HG03558 (cell line): ENCODE data around the gene SUN1.

ENCODE experiments used
- ATAC-seq: cut with Tn5 transposase; IDR thresholded peaks from one replicate; pipeline ENCODE4 v1.9.1; 2021; ENCODE audit warnings: moderate number of reproducible peaks; ENCODE audit not compliant: unreplicated experiment; ENCODE audit errors: extremely low read depth

The SUN1 gene

DNA sequence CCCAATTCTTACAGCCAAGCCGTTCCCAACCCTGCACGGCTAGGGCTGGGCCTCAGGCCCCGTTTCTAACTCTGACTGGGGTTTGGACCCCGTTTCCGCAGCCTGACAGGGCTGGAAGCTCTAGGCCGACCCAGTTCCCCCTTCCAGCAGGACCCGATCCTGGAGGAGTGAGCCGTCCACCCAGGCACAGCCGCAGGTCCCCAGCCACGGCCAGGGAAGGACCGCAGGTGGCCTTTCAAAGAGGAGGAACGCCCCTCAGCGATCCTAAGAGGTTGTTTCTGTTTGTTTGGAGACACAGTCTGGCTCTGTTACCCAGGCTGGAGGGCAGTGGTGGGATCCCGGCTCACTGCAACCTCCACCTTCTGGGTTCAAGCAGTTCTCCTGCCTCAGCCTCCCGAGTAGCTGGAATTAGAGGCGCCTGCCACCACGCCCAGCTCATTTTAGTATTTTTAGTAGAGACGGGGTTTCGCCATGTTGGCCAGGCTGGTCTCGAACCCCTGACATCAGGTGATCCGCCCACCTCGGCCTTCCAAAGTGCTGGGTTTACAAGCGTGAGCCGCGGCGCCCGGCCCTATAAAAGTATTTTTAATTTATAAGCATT is 43.3 kb downstream of the SUN1 start:
- no peak for ATAC-seq

DNA sequence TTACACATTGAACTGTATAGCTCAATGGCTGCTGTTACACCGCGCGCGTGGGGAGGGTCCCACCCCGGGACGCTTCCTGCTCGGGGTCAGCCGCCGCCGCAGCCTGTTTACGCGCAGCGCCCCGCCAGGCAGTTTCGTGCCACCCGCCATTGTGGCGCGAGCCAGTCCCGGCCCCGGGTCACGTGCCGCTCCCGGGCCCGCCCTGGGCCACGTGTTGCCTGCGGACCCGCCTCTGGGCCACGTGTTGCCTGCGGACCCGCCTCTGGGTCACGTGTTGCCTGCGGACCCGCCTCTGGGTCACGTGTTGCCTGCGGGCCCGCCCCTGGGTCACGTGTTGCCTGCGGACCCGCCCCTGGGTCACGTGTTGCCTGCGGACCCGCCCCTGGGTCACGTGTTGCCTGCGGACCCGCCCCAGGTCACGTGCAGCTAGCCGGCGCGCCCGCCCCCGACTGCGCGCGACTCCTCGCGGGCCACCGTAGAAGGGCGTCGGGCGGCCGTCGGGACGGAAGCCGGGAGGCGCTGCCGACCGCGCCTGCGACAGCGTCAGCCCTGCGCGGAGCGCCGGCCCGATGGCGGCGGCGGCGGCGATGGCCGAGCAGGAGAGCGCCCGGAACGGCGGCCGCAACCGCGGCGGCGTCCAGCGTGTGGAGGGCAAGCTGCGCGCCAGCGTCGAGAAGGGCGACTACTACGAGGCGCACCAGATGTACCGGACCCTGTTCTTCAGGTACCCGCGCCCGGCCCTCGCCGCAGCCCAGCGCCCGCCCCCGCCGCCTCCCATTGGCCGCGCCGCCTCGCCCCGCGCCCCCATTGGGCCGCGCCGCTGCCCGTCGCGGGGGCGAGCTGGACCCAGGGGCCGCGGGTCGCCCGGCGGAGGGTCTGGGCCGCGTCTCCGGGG is 44.0 kb downstream of the SUN1 start, which contains the start of gene GET4:
Gene GET4, plus strand, starts transcription at position 478 of the 895 bp plus-strand sequence. Its CDS starts 92 bp downstream, at position 570.
- ATAC-seq, result peak; percentile 47

DNA sequence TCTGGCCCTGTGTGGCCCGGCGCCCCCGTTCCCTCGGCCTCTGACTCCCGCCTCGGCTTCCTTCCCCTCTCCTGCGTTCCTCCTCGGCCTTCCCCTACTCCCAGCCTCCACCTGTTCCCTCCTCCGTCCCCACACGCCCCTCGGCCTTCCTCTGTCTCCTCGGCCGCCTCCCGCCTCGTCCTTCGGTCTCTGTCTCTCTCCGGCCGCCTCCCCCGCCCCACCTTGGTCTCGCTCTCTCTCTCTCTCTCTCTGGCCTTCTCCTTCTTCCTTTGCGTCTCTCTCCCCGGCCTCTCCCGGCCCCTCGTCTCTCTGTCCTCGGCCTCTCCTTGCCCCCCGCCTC is 44.7 kb downstream of the SUN1 start:
- no peak for ATAC-seq

DNA sequence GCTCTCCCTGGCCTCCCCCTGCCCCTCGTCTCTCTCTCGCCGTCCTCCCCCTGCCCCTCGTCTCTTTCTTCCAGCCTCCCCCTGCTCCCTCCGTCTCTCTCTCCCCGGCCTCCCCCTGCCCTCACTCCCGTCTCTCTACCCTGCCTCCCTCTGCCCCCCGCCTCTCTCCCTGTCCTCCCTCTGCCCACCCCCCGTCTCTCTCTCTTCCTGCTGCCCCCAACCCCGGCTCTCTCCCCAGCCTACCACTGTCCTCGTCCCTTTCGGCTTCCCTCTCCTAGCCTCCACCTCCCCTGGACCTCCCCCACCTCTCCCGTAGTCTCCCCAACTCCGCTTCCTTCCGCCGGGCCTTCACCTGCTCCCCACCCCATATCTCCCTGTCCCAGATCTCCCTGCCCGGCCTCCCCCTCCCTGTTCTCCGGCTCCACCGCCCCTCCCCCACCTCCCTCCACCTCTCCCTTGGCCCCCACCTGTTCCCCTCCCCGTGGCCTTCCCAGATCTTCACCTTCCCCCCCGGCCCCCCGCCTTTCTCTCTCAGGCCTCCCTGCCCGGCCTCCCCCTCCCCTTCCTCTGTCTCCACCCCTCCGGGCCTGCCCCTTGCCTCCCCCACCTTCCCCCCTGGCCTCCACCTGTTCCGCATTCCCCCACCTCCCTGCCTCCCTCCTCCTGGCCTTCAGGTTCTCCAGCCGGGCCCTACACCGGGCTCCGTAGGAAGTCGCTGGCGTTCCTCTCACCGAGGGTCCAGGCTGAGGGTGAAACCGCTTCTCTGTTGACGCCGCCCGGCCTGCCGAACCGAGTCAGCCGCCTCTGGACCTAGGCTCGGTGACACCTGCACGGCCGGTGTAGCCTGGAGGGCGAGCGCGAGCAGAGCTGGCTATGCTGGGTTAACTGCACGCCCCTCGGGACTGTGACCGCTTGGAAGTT is 45.3 kb downstream of the SUN1 start:
- no peak for ATAC-seq

DNA sequence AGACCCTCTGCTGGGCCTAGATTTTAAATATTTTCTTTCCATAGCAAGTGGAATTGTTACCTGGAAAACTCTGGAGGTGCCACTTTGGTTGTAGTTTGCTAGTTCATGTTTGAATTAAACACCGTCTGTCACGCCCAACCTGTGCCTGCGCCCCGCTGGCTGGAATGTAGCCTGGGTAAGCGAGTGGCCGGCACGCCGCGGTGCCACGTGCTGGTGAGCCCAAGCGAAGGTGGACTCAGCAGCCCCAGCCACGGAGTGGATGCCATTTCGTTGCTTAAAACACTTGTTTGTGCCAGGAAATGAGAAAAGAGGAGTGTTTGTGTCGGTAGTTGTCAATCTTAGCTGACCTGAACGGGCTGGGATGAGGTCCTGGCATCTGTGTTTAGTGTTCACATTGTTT is 46.8 kb downstream of the SUN1 start:
- no peak for ATAC-seq

DNA sequence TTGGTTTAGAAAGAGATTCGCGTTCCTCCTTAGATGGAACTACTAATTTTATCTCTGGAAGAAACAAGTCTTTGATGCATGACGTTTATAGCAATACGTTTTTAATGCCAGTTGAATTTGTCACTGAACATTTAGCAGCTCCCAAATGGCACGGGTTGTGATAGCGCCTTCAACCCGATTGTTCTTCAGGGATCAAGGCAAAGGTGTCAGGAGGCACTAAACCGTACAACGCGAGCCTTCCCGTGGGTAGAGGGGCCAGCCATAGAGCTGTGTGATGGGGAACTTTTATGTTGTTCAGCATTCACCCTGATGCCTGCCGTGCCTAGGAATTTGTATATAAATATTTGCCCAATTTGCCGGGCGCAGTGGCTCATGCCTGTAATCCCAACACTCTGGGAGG is 47.4 kb downstream of the SUN1 start:
- ATAC-seq, result no peak

DNA sequence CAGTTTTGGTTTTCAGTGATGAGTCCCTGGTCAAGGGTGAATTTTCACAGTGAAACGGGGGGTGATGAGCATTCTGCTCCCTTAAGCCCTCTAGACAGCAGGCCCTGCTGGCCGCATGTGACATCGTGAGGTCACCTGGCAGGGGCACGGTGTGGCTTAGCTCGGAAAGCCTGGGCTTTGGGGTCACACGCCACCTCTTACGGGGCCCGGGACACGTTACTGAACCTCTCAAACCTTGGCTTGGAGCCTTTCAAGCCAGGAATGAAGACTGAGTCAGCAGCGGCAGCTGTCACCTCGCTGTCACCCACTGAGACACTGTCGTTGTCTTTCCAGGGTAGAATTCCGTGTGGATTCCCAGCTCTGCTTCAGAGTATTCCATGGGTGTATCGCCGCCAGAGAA is 48.2 kb downstream of the SUN1 start:
- ATAC-seq, result no peak

DNA sequence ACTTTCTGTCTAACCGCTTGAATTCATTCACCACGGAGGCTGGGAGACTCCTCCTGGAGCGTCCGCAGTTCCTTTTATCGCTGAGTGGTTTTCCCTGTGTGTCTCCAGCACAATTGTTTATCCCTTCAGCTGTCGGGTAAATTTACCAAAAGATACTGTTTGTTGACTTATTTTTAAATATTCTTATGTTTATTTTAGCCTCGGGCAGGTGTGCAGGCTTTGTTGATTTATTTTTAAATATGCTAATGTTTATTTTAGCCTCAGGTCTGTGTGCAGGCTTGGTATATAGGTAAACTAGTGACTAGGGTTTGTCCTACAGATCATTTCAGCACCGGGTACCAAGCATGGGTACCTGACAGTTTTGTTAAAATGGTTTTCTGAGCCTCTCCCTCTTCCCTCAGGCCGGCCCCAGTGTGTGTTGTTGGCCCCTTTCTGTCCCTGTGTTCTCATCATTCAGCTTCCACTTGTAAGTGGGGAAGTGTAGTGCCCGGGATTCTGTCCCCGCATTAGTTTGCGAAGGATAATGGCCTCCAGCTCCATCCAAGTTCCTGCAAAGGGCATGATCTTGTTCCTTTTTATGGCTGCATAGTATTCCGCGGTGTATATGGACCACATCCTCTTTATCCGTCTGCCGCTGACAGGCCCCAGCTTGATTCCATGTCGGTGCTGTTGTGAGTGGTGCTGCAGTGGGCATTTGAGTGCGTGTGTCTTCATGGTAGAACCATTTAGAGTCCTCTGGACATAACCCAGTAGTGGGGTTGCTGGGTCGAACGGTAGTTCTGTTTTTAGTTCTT is 49.4 kb downstream of the SUN1 start:
- ATAC-seq, result no peak

DNA sequence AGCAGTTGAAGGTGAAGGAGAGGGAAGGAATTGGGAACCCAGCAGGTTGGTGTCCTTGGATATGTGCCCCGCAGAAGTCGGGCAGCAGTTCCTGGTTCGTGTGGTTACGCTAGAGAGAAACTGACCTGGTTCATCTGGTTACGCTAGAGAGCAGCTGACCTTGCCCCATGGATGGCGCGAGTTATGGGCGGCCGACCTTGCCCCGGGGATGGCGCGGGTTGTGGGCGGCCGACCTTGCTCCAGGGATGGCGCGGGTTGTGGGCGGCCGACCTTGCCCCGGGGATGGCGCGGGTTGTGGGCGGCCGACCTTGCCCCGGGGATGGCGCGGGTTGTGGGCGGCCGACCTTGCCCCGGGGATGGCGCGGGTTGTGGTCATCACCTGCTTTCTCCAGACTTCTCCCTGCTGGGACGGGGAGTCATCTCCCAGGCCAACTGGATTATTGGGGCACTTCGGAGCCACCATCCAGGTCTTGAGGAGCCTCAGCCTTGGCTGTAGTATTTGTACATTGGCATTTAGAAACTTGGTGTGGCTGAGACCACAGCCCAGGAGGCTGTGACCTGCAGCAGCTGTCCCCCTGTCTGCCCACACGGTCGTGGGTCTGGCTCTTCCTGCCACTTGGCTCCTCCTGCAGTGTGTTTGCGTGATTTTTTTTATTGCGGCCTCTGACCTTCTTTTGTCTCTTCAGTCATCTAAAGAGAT is 50.2 kb downstream of the SUN1 start:
- no peak for ATAC-seq

DNA sequence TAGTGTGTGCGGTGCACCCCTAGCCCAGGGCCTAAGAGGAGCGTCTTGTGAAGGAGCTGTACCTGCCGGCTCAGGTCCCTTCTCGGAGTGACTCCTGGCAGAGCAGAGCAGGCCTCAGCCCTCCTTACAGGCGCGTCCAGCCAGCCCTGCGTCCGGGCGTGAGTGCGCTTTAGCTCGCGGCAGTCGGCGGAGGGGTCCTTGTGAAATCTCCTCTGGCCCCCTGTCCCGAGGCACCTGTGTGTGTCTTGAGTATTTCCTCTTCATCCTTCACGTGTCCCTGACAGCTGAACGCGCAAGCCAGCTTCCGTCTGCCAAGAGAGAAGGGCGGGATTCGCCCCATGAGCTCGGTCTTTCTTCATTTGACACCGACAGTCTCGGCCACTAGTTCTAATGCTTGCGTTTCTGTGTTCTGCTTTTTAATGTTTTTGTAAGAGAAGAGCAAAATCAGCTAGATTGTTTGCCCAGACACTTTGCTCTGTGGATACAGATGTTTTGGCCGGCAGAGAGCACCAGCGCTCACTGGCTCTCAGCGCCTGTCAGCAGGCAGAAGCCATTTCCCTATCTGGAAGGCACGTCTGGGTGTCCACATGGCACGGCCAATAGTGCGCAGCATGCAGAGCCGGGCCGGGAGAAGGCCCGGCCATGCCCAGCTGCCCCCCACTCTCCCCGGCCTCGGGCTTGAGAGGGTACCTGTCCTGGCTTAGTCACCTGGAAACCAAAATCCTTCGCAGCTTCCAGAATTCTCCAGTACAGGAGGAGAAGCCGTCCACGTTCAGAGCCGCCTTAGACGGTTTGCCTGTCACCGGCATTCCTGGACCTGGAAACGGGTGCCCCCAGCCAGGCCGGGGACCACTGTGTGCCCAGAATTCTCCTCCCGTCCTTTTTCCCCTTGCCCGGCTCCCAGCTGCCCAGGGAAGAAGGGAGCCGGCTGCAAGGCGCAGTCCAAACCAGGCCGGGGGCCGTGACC is 51.1 kb downstream of the SUN1 start:
- ATAC-seq, result no peak

DNA sequence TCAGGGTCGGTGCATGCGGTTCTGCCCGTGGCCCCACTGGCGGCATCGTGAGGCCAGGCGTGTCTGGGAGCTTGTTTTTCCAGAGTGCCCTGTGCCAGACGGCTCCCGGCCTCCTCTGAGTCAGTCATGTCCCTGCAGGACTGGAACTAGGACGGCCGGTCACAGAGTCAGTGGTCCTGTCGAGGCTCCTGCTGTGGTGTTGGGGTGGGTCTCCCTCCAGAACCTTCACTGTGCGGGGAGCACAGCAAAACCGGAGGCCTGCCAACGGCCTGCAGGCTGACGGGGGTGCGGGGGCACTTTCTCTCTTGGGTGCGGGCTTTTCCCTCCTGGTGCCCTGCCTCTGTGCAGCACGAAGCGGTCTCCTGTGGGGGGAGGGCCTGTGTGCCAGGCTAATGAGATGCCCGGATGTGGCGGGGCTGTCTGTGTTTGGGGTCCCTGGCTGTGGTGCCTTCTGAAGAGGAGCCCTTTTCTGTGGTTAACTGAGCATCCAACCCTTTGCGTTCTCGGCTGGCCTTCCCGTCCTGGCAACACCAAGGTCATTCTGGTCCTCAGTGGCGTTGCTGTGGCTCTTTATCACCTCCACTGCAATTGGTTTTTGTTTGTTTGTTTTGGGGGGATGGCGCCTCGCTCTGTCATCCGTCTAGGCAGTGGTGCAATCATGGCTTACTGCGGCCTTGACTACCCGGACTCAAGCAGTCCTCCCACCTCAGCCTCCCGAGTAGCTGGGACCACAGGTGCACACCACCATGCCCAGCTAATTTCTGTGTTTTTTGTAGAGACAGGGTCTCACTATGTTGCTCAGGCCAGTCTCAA is 52.1 kb downstream of the SUN1 start:
- ATAC-seq, result no peak

DNA sequence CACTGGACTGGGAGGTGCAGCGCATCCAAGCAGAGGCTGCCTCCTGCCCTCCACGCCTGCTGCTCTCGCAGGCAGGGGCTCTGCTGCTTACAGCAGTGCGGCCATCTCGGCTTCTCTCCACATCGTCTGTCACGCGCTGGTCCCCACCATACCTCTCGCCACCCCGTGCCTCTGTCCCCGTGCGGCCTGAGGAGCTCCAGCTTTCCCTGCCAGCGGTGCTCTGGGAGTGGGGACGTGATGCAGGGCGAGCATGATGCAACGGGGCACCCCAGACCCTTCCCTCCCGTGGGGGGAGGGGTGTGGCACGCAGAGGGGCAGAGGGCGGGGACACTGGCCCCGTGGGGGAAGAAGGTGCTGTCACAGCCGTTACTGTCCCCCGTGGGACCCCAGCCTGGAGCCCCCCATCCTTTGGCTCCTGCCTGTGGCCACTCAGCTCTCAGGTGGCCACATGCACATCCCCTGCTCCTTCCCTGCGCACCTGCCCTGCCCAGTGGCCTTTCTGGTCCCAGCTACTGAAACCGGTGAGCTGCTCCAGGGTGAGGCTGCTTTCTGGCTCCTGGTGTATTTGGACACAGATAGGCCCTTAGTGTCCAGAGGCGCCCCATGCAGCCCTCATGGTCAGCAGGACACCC is 53.1 kb downstream of the SUN1 start:
- ATAC-seq, result no peak

DNA sequence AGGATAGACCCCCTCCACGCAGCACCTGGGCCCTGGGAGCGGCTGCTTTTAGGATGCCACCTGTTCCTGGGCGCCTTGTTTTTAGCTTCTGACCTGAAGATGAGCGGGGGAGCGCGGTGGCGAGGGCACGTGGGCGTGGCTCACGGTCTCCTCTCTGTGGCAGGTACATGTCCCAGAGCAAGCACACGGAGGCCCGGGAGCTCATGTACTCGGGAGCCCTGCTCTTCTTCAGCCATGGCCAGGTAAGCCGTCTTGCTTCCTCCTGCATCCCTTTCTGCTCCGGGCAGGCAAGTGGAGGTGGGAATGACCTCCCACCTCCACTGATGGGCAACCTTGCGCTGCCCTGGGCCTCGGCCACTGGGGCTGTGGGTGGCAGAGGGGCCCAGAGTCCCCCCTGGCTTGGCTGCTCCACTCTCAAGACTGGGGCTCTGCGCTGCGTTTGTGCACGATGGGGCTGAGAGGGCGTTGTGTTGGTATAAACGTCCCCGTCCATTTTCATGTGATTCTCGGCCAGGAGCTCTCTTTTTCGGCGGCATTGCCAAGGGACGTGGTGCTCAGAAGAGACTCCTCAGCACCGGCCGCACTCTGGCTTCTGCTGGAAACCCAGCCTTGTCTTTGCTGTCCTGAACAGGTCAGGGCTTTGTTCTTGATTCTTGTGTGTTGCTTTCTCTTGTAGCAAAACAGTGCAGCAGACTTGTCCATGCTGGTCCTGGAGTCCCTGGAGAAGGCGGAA is 53.8 kb downstream of the SUN1 start:
- ATAC-seq, result no peak

DNA sequence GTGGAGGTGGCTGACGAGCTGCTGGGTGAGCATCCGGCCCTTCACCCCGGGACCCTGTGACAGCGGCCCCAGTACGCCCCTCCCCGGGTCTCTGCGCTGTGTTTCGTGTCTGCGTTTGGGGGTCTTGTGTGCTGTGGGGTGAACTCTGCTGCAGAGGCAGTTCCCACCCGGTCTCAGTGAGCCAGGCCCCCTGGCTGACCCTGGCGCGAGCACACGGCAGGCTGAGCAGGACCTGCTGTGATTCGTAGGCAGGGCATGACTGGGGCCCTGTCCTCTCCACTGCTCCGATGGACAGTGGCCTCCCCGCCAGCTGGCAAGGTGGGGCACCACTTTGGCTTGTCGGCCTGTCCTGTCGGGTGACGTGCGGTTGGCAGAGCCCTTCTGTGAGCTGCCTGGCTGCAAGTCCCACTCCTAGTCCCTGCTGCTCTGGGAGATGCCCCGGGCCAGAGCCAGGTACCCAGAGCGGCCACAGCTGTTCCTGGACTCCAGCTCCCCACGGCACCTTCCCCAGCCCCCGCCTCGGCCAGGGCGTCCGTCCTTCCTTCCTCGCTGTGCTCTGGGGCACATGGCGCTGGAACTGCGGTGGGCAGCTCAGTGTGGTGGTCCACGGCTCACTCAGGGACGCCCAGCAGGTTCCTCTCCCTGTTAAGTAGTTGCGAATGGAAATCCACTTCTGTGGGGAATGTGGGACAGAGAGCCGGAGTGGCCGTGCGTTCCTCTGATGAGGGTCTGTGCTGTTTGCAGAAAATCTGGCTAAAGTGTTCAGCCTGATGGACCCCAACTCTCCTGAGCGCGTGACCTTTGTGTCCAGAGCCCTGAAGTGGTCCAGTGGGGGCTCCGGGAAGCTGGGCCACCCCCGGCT is 54.6 kb downstream of the SUN1 start:
- no peak for ATAC-seq

DNA sequence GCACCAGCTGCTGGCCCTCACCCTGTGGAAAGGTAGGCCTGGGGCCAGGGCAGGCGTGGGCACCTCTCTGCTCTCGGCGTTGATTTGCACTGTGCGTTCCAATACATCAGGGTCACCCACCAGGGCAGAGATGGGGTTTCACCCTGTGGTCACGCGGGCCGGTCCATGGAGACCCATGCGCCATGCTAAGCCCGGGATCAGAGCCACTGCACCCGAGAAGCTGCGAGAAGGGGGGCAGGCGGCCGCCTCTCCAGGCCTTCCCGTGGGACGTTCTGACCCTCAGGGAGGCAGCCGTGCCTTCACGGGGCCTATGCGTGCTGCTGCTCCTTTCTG is 55.2 kb downstream of the SUN1 start:
- ATAC-seq, result no peak
